Stimulated activated CD4-positive, alpha-beta T cell treated with anti-CD3 and anti-CD28 coated beads, Interleukin-4, amount 100 ng/mL, for 1 hour (primary cell): Measurements from ENCODE around the gene SORBS2.

Experiments
- DNase-seq: peaks from one replicate; pipeline ENCODE4 v3.0.0-alpha.2; 2020

The SORBS2 gene

GRCh38 chr4:185772391-185773093 is 39.5 kb downstream of the SORBS2 start:
- no peak for DNase-seq

DNA sequence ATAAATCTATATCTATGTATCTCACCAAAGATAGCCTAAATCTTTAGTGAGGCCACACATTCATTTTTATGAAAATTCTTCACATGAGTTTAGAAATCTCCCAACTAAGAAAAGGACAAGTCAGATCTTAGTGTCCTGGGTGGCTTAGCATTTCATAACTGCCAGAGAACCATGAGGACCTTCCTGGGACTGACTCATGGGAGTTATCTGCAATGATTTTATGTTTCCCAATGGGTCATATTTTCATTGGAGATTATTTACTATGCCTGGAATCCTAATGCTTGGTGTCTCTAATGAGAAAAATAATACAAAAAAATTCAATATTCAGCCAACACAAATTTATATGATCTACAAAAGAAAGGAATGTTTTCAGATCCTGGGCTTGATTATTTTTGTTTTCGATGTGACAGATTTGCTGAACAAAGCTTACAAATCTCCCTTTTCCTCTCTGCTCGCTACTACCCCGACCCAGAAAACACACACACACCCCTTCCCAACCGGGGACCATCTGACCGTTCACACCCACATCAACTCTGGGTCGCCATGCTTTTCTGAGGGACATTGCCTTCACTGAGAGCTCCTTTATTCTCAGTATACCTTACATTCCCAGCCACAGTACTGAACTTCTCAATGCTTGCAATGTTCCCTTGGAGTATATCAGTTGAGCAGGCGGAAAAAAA is 40.1 kb downstream of the SORBS2 start:
- DNase-seq: no peak

- no peak for DNase-seq
Measured at GRCh38 chr4:185767528-185767927, 44.5 kb downstream of the SORBS2 start.

DNA sequence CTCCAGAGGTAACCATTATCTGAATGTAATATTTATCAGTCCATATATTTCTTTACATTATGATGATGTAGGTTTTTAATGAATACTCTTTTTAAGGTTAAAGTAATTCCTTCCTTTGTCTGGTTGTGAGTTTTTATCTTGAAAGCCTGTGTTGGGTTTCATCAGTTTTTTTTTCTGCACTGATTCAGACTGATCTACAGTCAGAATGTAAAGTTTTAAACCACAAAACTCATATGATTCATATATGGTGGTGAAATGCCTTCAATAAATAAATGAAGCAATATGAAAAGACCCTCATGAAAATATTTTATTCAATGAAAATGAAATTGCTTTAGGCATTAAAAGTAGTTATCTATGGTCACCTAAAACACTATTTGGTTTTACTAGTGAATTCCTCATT is 47.1 kb downstream of the SORBS2 start:
- DNase-seq: no peak

GRCh38 chr4:185761352-185762235 is 50.4 kb downstream of the SORBS2 start:
- DNase-seq: no peak

GRCh38 chr4:185758807-185759206 is 53.2 kb downstream of the SORBS2 start:
- DNase-seq: no peak

- DNase-seq: no peak
Measured at GRCh38 chr4:185755451-185755850, 56.5 kb downstream of the SORBS2 start.

DNA sequence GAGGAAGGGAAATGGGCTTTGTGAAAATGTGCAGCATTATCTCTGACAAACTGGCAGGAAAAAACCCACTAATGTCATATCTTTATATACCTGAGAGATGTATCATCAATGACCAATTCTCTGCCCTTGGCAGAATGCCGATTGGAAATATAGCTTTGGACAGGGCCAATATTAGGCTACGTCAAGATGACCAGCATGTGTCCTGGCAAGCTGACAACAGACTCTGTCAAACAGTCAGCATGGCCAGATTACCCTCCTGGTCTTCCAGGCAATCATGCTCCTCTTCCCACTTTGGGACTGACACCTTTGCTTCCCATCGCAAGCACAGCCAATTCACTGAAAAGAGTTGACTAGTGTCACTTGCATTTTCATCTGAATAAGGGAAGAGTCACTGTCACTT is 57.0 kb downstream of the SORBS2 start:
- DNase-seq: no peak

- no peak for DNase-seq
Measured at GRCh38 chr4:185752872-185753271, 59.1 kb downstream of the SORBS2 start.

GRCh38 chr4:185749858-185750257 is 62.1 kb downstream of the SORBS2 start:
- no peak for DNase-seq

- DNase-seq: no peak
Measured at GRCh38 chr4:185748901-185749390, 63.0 kb downstream of the SORBS2 start.

GRCh38 chr4:185745891-185746290 is 66.1 kb downstream of the SORBS2 start:
- DNase-seq: no peak

DNA sequence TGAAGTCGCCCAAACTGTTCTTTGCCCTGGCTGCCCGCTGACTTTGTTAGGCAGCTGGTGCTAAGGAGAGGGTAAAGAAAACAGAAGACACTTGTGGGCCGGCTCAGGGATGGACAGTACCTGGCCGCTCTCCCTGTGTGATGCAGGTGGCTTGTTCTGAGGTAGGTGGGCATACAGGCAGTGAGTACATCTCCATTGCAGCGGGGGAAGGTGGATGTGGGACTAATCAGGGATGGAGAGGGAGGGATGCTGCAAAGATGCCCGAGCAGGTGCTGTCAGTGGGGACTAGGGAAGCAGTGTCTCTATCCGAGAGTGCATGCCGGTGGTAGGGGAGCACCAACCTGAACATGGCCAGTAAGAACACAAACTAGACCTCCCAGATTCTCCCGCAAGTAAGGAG is 67.0 kb downstream of the SORBS2 start:
- no peak for DNase-seq

GRCh38 chr4:185744488-185744862 is 67.5 kb downstream of the SORBS2 start:
- DNase-seq: no peak

GRCh38 chr4:185743722-185744487 is 68.1 kb downstream of the SORBS2 start:
- DNase-seq: no peak

- DNase-seq: no peak
Measured at GRCh38 chr4:185742766-185743165, 69.2 kb downstream of the SORBS2 start.

- no peak for DNase-seq
Measured at GRCh38 chr4:185741795-185742194, 70.2 kb downstream of the SORBS2 start.

GRCh38 chr4:185740471-185740873 is 71.5 kb downstream of the SORBS2 start:
- no peak for DNase-seq

DNA sequence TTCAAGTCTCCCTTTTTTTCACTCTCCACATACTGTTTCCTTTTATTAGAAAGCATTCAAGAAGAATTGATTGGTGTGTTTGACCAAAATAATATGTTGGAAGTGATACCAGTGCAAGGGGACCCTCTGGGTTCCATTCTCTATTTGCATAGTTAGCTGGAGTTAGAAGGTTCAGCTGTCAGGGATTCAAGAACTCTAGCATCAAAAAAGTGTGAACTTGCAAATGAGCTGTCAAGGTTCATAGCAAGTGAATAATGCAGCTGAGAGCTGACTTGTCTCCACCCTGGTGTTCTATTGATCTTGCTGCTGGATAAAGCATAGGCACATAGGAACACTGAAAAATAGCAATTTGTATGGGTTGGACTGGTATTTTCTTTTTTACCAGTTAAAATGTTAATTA is 73.2 kb downstream of the SORBS2 start:
- DNase-seq: no peak

DNA sequence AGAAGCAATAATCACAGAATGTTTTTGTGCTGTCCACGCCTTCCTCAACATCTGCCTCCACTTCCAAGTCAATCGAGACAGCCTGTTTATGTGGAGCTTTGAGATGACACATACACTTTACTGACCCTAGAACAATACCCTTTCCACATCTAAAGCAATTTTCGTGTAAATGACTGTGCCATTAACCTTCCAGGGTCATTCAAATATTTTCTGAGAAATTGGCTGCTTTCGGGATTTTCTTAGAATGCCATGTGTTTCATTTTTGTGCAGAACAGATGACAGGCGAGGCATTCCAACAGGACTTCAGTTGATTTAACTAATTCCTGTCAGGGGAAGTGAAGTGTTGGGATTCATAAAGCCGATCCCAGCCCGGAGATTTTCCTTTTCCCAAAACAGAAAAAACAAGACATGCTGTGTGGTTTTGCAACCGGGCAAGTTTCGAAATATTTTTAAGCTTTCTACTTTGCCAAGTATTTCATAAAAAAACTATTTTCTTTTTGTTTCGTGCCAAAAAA is 73.9 kb downstream of the SORBS2 start:
- no peak for DNase-seq

GRCh38 chr4:185737489-185738037 is 74.4 kb downstream of the SORBS2 start:
- DNase-seq: no peak

DNA sequence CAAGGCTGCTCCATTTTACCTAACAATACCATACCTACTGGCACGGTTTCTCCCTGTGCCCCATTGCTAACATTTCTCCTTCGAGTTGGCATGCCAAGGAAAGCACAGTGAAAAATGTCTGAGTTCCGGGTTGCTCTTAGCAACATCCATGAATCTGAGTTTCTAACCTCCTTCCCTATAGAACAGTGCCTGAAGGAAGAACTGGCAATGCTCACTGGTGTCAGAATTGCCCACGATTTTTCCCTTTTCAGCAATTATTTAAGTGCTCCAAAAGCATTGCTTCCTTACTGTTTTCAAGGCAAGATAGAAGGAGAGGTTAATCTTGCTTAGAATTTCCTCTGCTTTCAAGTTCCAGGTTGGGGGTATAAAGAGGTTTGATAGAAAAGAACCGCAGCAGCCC is 75.1 kb downstream of the SORBS2 start:
- DNase-seq: no peak
